HFF-Myc (cell line): Measurements from ENCODE around the gene MOCOS.

ENCODE experiments used
- DNase-seq: peaks from one replicate; pipeline ENCODE4 v3.0.0-alpha.2; 2011; ENCODE audit warnings: low read depth; ENCODE audit errors: extremely low read depth
- H3K4me3 ChIP-seq: replicated peaks from 2 replicates; pipeline ENCODE4 v1.5.1; 2011; ENCODE audit warnings: low read depth, mild to moderate bottlenecking, control low read depth, low read length
- CTCF ChIP-seq: IDR thresholded peaks from 2 replicates; pipeline ENCODE4 v1.5.1; 2012; ENCODE audit warnings: mild to moderate bottlenecking, low read depth, low read length, control low read depth; ENCODE audit errors: missing control alignments

The MOCOS gene

GRCh38 chr18:36298126-36298741, 110.9 kb downstream of the MOCOS start:
- no peak for DNase-seq
- TF ChIP-seq CTCF = no peak
- peak overlapping the region; percentile 52 for H3K4me3 ChIP-seq

- no peak for DNase-seq
- no peak overlapping the region for H3K4me3 ChIP-seq
- TF ChIP-seq CTCF = no peak
These were observed 111.7 kb downstream of the MOCOS start for GRCh38 chr18:36299015-36299414.

- TF ChIP-seq CTCF = no peak
- H3K4me3 ChIP-seq = no peak overlapping the region
- DNase-seq = no peak
These were observed 112.9 kb downstream of the MOCOS start for GRCh38 chr18:36300211-36300610.

- no peak for DNase-seq
- TF ChIP-seq CTCF = no peak
- no peak overlapping the region for H3K4me3 ChIP-seq
These were observed 114.6 kb downstream of the MOCOS start for GRCh38 chr18:36301884-36302283.

- no peak for DNase-seq
- no peak for TF ChIP-seq CTCF
- no peak overlapping the region for H3K4me3 ChIP-seq
These were observed 115.4 kb downstream of the MOCOS start for GRCh38 chr18:36302676-36303075.

- no peak overlapping the region for H3K4me3 ChIP-seq
- no peak for TF ChIP-seq CTCF
- no peak for DNase-seq
These were observed 116.0 kb downstream of the MOCOS start for GRCh38 chr18:36303211-36303844.

GRCh38 chr18:36304723-36305122, 117.4 kb downstream of the MOCOS start:
- DNase-seq = no peak
- TF ChIP-seq CTCF = no peak
- no peak overlapping the region for H3K4me3 ChIP-seq
